HG03108 (cell line): ENCODE results near the gene BUD23.
"Not testable (repeated sequence)": the region's sequence is repeated elsewhere in the genome, so short reads cannot be mapped to it uniquely, and the experiment has no call there.

Source experiments
- ATAC-seq: cut with Tn5 transposase; IDR thresholded peaks from one replicate; pipeline ENCODE4 v1.9.1; 2021; ENCODE audit warnings: moderate library complexity; ENCODE audit not compliant: unreplicated experiment

The BUD23 gene

GRCh38 chr7:73668103-73668885 lies 15.1 kb upstream of the BUD23 start:
- ATAC-seq, result no peak

GRCh38 chr7:73668886-73669230 lies 14.5 kb upstream of the BUD23 start:
- no peak for ATAC-seq

DNA sequence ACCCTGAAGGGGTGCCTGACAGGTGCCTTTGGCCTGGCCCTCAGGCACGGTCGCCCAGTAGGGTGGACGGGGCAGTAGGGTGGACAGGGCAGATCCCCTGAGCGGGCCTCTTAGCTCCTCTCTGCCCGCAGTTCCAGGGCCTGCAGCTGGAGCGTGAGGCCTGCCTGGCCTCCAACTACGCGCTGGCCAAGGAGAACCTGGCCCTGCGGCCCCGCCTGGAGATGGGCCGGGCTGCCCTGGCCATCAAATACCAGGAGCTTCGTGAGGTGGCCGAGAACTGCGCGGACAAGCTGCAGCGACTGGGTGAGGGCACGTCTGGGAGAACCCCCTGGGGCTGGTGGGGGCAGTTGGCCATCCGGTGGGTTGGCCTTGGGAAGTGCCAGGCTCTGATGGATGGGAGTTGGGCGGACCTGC lies 14.1 kb upstream of the BUD23 start:
- no peak for ATAC-seq

- ATAC-seq, result no peak
Measured at GRCh38 chr7:73669858-73670385, 13.5 kb upstream of the BUD23 start.

DNA sequence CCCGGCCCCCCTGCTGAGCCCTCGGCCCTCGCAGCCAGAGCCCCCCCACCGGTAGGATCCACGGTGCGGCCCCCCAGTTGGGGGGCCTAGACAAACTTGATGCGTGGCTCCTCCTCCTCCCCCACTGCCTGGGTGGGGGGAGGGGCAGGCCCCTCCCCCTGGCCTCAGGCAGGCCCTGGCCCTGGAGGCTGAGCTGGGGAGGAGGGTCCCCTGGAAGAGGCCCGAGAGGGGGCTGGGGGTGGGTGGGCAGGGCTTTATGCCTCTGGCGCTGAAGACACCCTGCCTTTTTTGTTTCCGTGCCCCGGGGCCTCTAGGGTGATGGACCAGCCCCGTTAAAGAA lies 12.1 kb upstream of the BUD23 start:
- no peak for ATAC-seq

DNA sequence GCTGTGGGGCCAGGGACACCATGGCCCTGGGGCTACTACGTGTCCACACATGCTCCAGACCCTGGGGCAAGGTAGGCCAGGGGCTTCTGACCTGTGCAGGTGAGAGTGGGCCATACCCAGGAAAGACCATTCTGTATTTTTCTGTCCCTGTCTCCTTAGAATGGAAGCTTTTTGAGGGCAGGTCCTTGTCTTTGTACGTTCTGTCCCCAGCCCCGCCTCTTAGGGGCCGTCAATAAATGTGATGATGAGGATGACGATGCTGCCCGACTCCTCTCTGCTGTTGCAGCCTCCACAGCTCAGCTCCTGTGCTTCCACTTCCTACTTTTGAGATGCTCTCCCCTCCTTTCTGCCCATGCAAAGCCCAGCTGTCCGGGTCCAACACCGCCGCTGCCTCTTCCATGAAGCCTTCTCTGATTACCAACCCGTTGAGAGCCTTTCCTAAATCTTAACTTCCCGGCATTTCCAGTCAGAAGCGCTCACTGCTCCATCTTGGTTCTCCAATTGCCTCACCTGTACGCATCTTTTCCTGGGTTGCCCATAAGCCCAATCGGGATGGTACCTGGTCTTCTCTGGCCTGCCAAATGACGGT lies 11.4 kb upstream of the BUD23 start:
- no peak for ATAC-seq

GRCh38 chr7:73674468-73675124 lies 8.8 kb upstream of the BUD23 start:
- ATAC-seq, result no peak

- not testable (repeated sequence) for ATAC-seq
Measured at GRCh38 chr7:73676062-73676461, 7.3 kb upstream of the BUD23 start.

DNA sequence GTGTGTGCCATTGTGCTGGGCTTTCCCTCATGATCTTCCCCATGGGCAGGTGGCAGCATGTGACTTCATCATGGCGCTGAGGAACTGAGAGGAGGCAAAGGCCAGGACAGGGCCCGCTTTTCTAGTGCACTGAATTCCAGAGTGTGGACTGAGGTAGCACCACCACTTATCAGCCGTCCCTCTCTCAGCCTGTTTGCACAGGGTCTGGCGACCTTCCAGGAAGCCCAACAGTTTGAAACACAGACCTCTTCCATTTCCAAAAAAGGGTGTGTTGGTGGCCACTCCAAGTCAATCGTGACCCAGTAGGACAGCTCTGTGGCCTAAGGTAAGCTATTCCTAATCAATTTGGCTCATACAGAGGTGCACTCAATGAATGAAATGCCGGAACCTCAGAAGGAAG lies 4.5 kb upstream of the BUD23 start:
- no peak for ATAC-seq

DNA sequence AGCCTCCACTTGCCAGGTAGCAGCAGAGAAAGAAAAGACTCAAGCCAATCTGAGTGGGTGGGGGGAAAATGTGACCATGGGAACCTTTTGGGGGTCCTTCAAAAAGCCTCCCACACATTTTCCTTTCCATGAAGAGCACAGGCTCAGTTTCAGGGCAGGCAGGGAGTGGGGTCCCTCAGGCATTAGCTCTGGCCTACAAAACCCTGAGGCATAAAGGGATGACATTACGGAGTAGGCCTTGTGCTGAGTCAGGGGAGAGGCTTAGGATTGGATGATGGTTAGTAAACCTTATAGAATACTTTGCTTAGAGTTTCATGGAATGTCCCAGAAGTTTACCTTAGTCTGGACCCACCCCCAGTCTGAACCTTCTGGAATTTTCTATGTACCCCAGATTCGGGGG lies 3.7 kb upstream of the BUD23 start:
- ATAC-seq, result no peak

DNA sequence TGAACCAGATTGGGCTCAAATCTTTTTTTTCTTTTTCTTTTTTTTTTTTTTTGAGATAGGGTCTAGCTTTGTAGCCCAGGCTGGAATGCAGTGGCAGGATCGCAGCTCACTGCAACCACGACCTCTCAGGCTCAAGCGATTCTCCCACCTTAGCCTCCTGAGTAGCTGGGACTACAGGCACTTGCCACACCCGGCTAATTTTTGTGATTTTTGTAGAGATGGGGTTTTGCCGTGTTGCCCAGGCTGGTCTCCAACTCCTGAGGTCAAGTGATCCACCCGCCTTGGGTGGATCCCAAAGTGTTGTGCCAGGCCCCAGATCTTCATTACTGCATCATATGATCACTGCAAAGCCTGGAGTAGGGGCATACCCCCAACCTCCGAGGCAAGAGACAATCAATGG lies 2.9 kb upstream of the BUD23 start:
- no peak for ATAC-seq

GRCh38 chr7:73681031-73681430 lies 2.4 kb upstream of the BUD23 start:
- ATAC-seq, result no peak

DNA sequence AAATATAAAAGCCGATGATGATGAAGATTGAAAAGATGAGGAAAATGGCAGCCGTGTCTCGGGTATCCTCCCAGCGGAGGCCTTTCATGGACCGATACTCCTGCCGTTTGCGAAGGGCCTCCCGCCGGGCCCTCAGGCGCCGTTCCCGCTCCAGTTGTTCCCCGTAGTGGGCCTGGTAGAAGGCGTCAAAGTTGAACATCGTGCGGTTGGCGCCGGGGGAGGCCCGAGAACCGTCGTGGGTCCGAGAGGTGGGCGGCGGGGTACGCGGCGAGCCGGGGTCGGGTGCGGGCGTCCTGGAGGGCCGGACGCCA lies 697 bp upstream of the BUD23 start:
- ATAC-seq, result no peak

DNA sequence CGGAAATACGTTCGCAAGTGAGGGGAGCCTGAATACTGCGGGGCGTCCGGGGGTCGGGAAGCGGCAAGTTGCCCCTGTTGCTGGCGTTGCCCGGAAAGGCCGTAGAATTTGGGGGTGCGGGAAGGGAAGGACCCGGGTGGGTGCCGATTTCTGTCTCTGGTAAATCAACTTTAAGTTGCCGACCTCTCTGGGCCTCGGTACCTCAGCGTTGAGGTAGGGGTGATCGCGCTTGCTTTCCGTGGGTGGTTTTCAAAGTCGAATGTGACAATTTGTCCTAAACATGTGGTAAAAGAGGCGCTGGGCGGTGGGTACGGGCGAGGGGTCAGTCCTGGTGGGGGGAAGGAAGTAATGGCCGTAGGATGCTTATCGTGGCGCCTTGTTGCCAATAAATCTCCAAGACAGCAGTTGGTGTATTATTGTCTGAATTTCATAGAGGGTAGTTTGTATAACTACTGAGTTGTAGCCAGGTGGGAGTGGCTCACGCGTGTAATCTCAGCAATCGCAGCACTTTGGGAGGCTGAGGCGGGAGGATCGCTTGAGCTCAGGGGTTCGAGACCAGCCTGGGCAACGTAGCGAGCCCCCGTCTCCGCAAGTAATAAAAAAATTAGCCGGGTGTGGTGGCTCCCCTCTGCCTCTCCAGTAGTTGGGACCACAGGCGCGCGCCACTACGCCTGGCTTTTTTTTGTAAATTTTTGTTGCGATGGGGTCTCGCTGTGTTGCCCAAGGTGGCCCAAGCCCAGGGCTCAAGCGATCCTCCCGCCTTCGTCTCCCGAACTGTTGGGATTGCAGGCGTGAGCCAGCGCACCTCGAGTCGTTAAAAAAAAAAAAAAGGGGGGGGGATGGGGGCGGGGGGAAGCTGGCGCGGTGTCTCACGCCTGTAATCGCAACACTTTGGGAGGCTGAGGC lies 644 bp downstream of the BUD23 start:
- no peak for ATAC-seq

- no peak for ATAC-seq
Measured at GRCh38 chr7:73685311-73685710, 1.9 kb downstream of the BUD23 start.

DNA sequence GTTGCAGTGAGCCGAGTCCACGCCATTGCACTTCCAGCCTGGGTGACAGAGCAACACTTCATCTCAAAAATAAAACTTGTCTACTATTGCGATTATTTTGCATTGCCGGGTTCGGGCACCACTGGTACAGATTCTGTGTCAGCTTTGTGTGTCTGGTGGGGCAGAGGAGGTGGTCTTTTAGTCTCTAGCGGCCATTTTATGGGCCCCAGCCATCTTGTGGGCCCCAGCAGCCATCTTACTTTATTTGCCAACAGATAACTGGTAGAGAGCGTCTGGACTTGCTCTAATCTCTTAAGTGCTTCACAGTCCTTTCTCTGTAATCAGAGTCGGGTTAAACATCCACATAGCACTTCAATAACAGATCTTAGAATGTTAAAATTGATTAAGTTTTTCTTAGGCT lies 4.9 kb downstream of the BUD23 start:
- no peak for ATAC-seq

DNA sequence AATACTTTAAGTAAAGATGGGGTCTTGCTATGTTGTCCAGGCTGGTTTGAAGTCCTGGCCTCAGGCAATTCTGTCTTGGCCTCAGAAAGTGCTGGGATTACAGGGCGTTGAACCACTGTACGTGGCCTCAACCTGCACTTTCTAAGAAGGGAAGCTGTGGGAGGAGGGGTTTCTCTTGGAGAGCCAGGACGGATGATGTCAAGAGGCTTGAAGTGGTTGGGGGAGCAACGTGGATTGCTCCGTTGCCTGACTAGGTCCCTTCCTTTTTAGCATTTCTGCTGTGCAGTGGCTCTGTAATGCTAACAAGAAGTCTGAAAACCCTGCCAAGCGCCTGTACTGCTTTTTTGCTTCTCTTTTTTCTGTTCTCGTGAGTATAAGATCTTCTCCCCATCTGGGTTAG lies 7.2 kb downstream of the BUD23 start:
- ATAC-seq, result no peak

DNA sequence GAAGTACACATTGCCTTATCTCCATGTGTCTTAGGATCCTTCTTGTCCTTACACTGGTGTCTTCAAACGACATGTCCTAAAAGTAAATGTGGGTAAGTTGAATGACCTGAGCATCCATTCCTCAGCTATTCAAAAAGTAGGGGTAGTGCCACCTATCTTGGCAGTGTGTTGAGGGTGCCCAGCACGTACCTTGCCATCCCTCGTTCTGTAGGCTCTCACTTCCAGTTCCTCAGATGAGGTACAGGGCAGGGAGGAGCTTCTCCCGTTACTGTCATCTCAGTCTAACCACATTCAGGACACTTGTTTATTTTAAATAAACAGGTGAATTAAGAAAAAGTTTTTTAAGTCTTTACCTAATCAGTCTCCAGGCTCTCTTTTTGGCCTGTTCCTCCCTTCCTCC lies 13.0 kb downstream of the BUD23 start:
- ATAC-seq, result no peak

DNA sequence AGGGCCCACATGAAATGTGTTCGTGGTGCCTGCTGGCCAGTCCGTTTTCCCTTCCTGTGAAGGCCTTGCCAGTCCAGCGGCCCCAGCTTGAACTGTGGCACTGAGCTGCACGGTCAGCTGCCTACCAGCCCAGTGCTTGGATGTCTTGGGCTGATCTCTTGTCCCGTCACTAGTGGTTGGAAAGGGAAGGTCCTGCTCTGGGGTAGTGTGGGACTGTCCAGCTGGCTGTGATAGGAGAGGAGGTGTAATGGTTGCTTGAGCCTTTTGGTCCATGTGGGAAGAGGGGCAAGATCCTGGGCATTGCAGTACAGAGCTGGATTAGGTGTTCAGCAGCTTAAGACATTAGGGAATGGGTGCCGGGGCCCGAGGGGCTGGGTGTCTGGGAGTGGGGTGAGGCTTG lies 15.0 kb downstream of the BUD23 start:
- ATAC-seq, result no peak

DNA sequence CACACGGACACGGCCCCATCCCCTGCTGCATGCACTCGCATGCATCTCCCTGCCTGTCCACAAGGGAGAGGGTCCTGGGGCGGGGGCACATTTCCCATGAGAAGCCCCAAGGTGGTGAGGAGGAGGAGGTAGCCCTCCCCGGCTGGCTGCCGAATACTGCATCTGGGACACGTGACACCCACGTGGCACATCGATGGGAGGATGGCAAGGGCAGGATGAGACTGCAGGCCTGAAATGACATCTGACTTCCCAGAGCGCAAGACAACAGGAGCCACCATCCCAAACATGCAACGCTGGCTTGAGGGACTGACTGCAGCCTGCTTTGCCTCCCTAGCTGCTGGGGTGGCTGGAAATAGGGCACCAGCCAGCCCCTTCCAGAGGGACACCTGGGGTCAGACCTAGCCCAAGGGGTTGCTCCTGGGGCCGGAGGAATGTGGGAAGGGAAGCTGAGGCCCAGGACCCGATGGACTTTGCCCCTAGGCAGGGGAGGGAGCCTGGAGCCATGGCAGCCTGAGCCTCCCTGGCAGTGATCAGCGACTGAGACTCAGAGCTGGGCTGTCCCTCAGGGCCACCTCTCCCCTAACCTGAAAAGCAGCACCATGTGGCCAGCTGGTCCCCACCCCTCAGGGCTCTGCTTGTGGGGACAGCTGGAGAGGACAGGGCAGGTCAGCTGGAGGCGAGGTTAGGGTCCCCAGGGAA lies 16.1 kb downstream of the BUD23 start:
- no peak for ATAC-seq

GRCh38 chr7:73700069-73700423 lies 16.6 kb downstream of the BUD23 start:
- ATAC-seq, result no peak
